HEK293 (cell line): ENCODE data around the gene CHN2.

ENCODE experiments used
- CTCF ChIA-PET: fragments of 350-600 bp; formaldehyde crosslinking; extraction: SDS; loops from one replicate; lab custom pipeline; 2021; ENCODE audit warnings: antibody characterized with exemption; lab: Yijun Ruan, JAX
- POLR2A ChIA-PET: fragments of 300-600 bp; formaldehyde crosslinking; extraction: SDS; loops from one replicate; lab custom pipeline; 2020; ENCODE audit warnings: antibody characterized with exemption, inconsistent platforms; lab: Yijun Ruan, JAX
- H3K27ac ChIP-seq: fragments of 200-500 bp; sonication (Bioruptor generic); 2 replicates; pipeline ENCODE4 v1.5.1; 2014; ENCODE audit warnings: low read depth, low read length, control low read depth, inconsistent platforms; ENCODE audit errors: extremely low read depth
- H3K36me3 ChIP-seq, 2 experiments: fragments of 200-500 bp in 1 of 2; sonication (Bioruptor generic) in 1 of 2; 1 replicate in 1 of 2; 2 replicates in 1 of 2; pipeline ENCODE4 v1.5.1; 2014 to 2017; ENCODE audit warnings: inconsistent platforms in 2 of 2, low read length in 2 of 2; ENCODE audit not compliant: control insufficient read depth in 2 of 2, insufficient read depth in 1 of 2
- H3K4me1 ChIP-seq: fragments of 200-500 bp; sonication (Bioruptor generic); 2 replicates; pipeline ENCODE4 v1.5.1; 2014; ENCODE audit warnings: mild to moderate bottlenecking, low read length, inconsistent platforms; ENCODE audit not compliant: control insufficient read depth, insufficient read depth
- H3K4me3 ChIP-seq: 2 replicates; pipeline ENCODE4 v1.5.1; 2011; ENCODE audit warnings: low read depth, mild to moderate bottlenecking, control low read depth, low read length, moderate library complexity
- H3K9me3 ChIP-seq: fragments of 200-500 bp; sonication (Bioruptor generic); 2 replicates; pipeline ENCODE4 v1.5.1; 2014; ENCODE audit warnings: low read depth, low read length, inconsistent platforms; ENCODE audit not compliant: control insufficient read depth, insufficient read depth
- BCL11A ChIP-seq: fragments of 450-650 bp; formaldehyde crosslinking; IDR thresholded peaks from 2 replicates; pipeline ENCODE4 v1.5.1; 2016; ENCODE audit warnings: low read depth, missing biosample characterization, missing genetic modification characterization
- GLIS1 ChIP-seq: fragments of 450-650 bp; formaldehyde crosslinking; IDR thresholded peaks from 2 replicates; pipeline ENCODE4 v1.5.1; 2016; ENCODE audit warnings: missing biosample characterization, missing genetic modification characterization
- KLF10 ChIP-seq: fragments of 450-650 bp; IDR thresholded peaks from 2 replicates; pipeline ENCODE4 v1.5.1; 2018; ENCODE audit warnings: missing biosample characterization, mild to moderate bottlenecking, missing genetic modification characterization
- KLF17 ChIP-seq: fragments of 450-650 bp; formaldehyde crosslinking; IDR thresholded peaks from 2 replicates; pipeline ENCODE4 v1.5.1; 2016; ENCODE audit warnings: missing biosample characterization, missing genetic modification characterization
- PRDM1 ChIP-seq: fragments of 450-650 bp; formaldehyde crosslinking; IDR thresholded peaks from 2 replicates; pipeline ENCODE4; 2016; ENCODE audit warnings: missing biosample characterization, missing genetic modification characterization
- PRDM4 ChIP-seq: fragments of 450-650 bp; formaldehyde crosslinking; IDR thresholded peaks from 2 replicates; pipeline ENCODE4 v1.5.1; 2017; ENCODE audit warnings: missing biosample characterization, missing genetic modification characterization
- SALL2 ChIP-seq: fragments of 450-650 bp; formaldehyde crosslinking; IDR thresholded peaks from 2 replicates; pipeline ENCODE4 v1.5.0; 2017; ENCODE audit warnings: missing biosample characterization, mild to moderate bottlenecking, missing genetic modification characterization, borderline replicate concordance
- SP7 ChIP-seq: fragments of 450-650 bp; formaldehyde crosslinking; IDR thresholded peaks from 2 replicates; pipeline ENCODE4 v1.5.1; 2016; ENCODE audit warnings: missing biosample characterization, missing genetic modification characterization
- YY2 ChIP-seq: fragments of 450-650 bp; formaldehyde crosslinking; IDR thresholded peaks from 2 replicates; pipeline ENCODE4 v1.5.1; 2016; ENCODE audit warnings: missing biosample characterization, missing genetic modification characterization
- ZNF146 ChIP-seq: fragments of 450-650 bp; formaldehyde crosslinking; IDR thresholded peaks from 2 replicates; pipeline ENCODE4 v1.5.1; 2016; ENCODE audit warnings: missing biosample characterization, missing genetic modification characterization
- ZNF184 ChIP-seq: fragments of 450-650 bp; IDR thresholded peaks from 2 replicates; pipeline ENCODE4 v1.5.1; 2018; ENCODE audit warnings: missing biosample characterization, mild to moderate bottlenecking, missing genetic modification characterization
- ZNF302 ChIP-seq: fragments of 450-650 bp; formaldehyde crosslinking; IDR thresholded peaks from 2 replicates; pipeline ENCODE4 v1.5.1; 2016; ENCODE audit warnings: missing biosample characterization, missing genetic modification characterization, low read depth
- ZNF335 ChIP-seq: fragments of 450-650 bp; formaldehyde crosslinking; conservative IDR thresholded peaks from 2 replicates; pipeline ENCODE4 v1.5.1; 2016; ENCODE audit warnings: missing biosample characterization, missing genetic modification characterization
- ZNF362 ChIP-seq: fragments of 450-650 bp; formaldehyde crosslinking; IDR thresholded peaks from 2 replicates; pipeline ENCODE4 v1.5.1; 2016; ENCODE audit warnings: missing biosample characterization, missing genetic modification characterization
- ZNF37A ChIP-seq: fragments of 450-650 bp; IDR thresholded peaks from 2 replicates; pipeline ENCODE4 v1.5.1; 2018; ENCODE audit warnings: missing biosample characterization, missing genetic modification characterization
- ZNF548 ChIP-seq: fragments of 450-650 bp; formaldehyde crosslinking; IDR thresholded peaks from 2 replicates; pipeline ENCODE4 v1.5.1; 2016; ENCODE audit warnings: missing biosample characterization, missing genetic modification characterization
- ZNF623 ChIP-seq: fragments of 450-650 bp; formaldehyde crosslinking; IDR thresholded peaks from 2 replicates; pipeline ENCODE4 v1.5.1; 2016; ENCODE audit warnings: missing biosample characterization, missing genetic modification characterization
- ZNF629 ChIP-seq: fragments of 450-650 bp; formaldehyde crosslinking; IDR thresholded peaks from 2 replicates; pipeline ENCODE4 v1.5.1; 2017; ENCODE audit warnings: missing biosample characterization, missing genetic modification characterization
- ZNF692 ChIP-seq: fragments of 450-650 bp; formaldehyde crosslinking; IDR thresholded peaks from 2 replicates; pipeline ENCODE4 v1.5.1; 2016; ENCODE audit warnings: missing biosample characterization, missing genetic modification characterization
- ZNF837 ChIP-seq: fragments of 450-650 bp; formaldehyde crosslinking; IDR thresholded peaks from 2 replicates; pipeline ENCODE4 v1.5.1; 2016; ENCODE audit warnings: missing biosample characterization, missing genetic modification characterization

The CHN2 gene

GRCh38 chr7:29364661-29365060, 170.1 kb downstream of the CHN2 start (continued):
- TF ChIP-seq ZNF692 (tag by site-specific recombination) (no peak), KLF10 (no peak), ZNF362 (tag by site-specific recombination) (no peak), ZNF548 (no peak), ZNF184 (no peak), SALL2 (tag by site-specific recombination) (no peak), ZNF335 (no peak), BCL11A (no peak)

GRCh38 chr7:29365423-29365822, 170.8 kb downstream of the CHN2 start:
- Histone ChIP-seq H3K4me1 (0 out of 2 replicates have a peak, but pooled peaks cover 3% of the 10 kb centered on the region), H3K36me3 (no peaks in the 10 kb centered on the region), H3K9me3 (no peaks in the 10 kb centered on the region), H3K27ac (no peak overlapping the region), H3K4me3 (no peak overlapping the region)
- no peak for TF ChIP-seq ZNF37A
- TF ChIP-seq ZNF837 (tag by site-specific recombination): no peak
- peak; percentile 77 for TF ChIP-seq ZNF623 (tag by site-specific recombination)
- no peak for TF ChIP-seq ZNF302 (tag by site-specific recombination)
- ChIA-PET CTCF (no interaction called here), POLR2A (no interaction called here)

- CTCF ChIA-PET: no interaction called here
- no peak overlapping the region for H3K27ac ChIP-seq
Measured at GRCh38 chr7:29367784-29368183, 173.2 kb downstream of the CHN2 start.

GRCh38 chr7:29369909-29370488, 175.4 kb downstream of the CHN2 start:
- no peak for TF ChIP-seq KLF17 (tag by site-specific recombination)
- no peak for TF ChIP-seq ZNF629
- no peak for TF ChIP-seq ZNF146 (tag by site-specific recombination)
- TF ChIP-seq PRDM4 (tag by site-specific recombination): no peak
- no peak for TF ChIP-seq YY2 (tag by site-specific recombination)
- TF ChIP-seq PRDM1: peak; percentile 37; the same call in 1 of the 2 replicates
- ChIA-PET POLR2A (no interaction called here), CTCF (interaction anchor here (0.7 to 1.5 kb wide), 5 partner anchors 18 to 449 kb away, joined by 3 to 4 read pairs (median 3); no protein-coding TSS in a partner anchor)
- Histone ChIP-seq H3K4me1 (0 out of 2 replicates have a peak, but pooled peaks cover 3% of the 10 kb centered on the region), H3K9me3 (no peaks in the 10 kb centered on the region), H3K27ac (no peak overlapping the region; the same call in 1 of the 2 replicates), H3K4me3 (no peak overlapping the region), H3K36me3 (no peaks in the 10 kb centered on the region)

More at GRCh38 chr7:29367784-29368183, 173.2 kb downstream of the CHN2 start:
- Histone ChIP-seq H3K36me3 (no peaks in the 10 kb centered on the region), H3K4me1 (0 out of 2 replicates have a peak, but pooled peaks cover 3% of the 10 kb centered on the region), H3K9me3 (no peaks in the 10 kb centered on the region), H3K4me3 (no peak overlapping the region)
- TF ChIP-seq GLIS1 (tag by site-specific recombination): 0 out of 2 replicates have a peak, but pooled peaks have one; percentile 12
- TF ChIP-seq SP7 (tag by site-specific recombination): no peak
- POLR2A ChIA-PET: no interaction called here
